ENCODE results near the gene RBBP8NL.

RBBP8NL gene

DNA sequence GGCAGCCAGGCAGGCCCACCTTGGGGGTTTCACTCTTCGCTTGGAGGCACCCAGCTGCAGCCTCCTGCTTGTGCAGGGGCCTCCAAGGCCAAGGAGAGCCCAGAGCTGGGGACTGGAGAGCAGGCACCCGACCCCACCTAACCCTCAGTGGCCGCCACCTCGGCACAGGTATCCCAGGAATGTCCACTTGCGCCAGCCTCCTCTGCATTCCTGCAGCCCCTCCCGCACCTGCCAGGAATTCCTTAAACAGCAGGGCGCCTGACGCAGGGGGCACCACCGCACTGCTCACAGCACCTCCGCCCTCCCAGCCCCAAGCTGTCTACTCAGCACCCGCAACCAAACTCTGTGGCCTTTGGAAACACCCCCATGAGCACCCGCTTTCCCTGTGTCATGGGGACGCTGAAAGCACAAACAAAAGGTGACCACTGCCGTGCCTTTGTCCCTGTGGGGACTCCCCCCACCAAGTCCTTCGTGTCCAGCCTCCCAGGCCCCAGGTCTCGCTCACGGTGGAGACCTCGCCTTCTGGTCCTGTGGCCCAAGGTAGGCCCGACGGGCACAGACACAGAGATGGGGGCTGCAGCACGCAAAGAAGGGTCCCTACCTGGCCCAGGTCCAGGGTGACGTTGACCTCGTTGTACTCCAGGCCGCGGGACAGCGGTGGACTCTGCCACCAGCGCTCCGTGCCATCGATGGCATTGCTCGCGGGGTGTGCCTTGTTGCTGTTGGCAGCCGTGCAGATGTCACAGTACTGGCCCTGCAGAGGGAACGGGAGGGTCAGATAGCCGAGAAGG lies 65.3 kb downstream of the RBBP8NL start:
- TF ChIP-seq RAD21 (IDR thresholded peaks at IDR 0.05; ENCODE audit: low read depth) (no peak; the same call in 1 of the 2 replicates), EP300 (IDR thresholded peaks at IDR 0.05; ENCODE audit: borderline replicate concordance) (peak; percentile 98), YY1 (IDR thresholded peaks at IDR 0.05; ENCODE audit: low read depth) (peak; percentile 78), ZBTB7A (IDR thresholded peaks at IDR 0.05; ENCODE audit: low read depth) (peak; percentile 92; the same call in 1 of the 2 replicates), TCF12 (IDR thresholded peaks at IDR 0.05; ENCODE audit: low read depth) (peak; percentile 99), CREB1 (IDR thresholded peaks at IDR 0.05; ENCODE audit: low read depth) (peak; percentile 28; the same call in 1 of the 2 replicates), TAF1 (IDR thresholded peaks at IDR 0.05; ENCODE audit: low read depth) (0 out of 2 replicates have a peak, but pooled peaks have one; percentile 38), TEAD4 (IDR thresholded peaks at IDR 0.05) (peak; percentile 100), CEBPB (IDR thresholded peaks at IDR 0.05) (peak; percentile 86), NFIC (IDR thresholded peaks at IDR 0.05) (peak; percentile 96), FOXM1 (IDR thresholded peaks at IDR 0.05; ENCODE audit: borderline replicate concordance, low read depth) (peak; percentile 89), EGR1 (IDR thresholded peaks at IDR 0.05) (peak; percentile 59)
- TF ChIP-seq, protein P1, sequence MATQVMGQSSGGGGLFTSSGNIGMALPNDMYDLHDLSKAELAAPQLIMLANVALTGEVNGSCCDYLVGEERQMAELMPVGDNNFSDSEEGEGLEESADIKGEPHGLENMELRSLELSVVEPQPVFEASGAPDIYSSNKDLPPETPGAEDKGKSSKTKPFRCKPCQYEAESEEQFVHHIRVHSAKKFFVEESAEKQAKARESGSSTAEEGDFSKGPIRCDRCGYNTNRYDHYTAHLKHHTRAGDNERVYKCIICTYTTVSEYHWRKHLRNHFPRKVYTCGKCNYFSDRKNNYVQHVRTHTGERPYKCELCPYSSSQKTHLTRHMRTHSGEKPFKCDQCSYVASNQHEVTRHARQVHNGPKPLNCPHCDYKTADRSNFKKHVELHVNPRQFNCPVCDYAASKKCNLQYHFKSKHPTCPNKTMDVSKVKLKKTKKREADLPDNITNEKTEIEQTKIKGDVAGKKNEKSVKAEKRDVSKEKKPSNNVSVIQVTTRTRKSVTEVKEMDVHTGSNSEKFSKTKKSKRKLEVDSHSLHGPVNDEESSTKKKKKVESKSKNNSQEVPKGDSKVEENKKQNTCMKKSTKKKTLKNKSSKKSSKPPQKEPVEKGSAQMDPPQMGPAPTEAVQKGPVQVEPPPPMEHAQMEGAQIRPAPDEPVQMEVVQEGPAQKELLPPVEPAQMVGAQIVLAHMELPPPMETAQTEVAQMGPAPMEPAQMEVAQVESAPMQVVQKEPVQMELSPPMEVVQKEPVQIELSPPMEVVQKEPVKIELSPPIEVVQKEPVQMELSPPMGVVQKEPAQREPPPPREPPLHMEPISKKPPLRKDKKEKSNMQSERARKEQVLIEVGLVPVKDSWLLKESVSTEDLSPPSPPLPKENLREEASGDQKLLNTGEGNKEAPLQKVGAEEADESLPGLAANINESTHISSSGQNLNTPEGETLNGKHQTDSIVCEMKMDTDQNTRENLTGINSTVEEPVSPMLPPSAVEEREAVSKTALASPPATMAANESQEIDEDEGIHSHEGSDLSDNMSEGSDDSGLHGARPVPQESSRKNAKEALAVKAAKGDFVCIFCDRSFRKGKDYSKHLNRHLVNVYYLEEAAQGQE (IDR thresholded peaks at IDR 0.05; ENCODE audit: low read depth) = no peak
- TF ChIP-seq, protein P2, sequence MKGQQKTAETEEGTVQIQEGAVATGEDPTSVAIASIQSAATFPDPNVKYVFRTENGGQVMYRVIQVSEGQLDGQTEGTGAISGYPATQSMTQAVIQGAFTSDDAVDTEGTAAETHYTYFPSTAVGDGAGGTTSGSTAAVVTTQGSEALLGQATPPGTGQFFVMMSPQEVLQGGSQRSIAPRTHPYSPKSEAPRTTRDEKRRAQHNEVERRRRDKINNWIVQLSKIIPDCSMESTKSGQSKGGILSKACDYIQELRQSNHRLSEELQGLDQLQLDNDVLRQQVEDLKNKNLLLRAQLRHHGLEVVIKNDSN (IDR thresholded peaks at IDR 0.05) = 0 out of 2 replicates have a peak, but pooled peaks have one; percentile 24
- TF ChIP-seq, protein P3, sequence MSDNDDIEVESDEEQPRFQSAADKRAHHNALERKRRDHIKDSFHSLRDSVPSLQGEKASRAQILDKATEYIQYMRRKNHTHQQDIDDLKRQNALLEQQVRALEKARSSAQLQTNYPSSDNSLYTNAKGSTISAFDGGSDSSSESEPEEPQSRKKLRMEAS (IDR thresholded peaks at IDR 0.05) = peak; percentile 61

DNA sequence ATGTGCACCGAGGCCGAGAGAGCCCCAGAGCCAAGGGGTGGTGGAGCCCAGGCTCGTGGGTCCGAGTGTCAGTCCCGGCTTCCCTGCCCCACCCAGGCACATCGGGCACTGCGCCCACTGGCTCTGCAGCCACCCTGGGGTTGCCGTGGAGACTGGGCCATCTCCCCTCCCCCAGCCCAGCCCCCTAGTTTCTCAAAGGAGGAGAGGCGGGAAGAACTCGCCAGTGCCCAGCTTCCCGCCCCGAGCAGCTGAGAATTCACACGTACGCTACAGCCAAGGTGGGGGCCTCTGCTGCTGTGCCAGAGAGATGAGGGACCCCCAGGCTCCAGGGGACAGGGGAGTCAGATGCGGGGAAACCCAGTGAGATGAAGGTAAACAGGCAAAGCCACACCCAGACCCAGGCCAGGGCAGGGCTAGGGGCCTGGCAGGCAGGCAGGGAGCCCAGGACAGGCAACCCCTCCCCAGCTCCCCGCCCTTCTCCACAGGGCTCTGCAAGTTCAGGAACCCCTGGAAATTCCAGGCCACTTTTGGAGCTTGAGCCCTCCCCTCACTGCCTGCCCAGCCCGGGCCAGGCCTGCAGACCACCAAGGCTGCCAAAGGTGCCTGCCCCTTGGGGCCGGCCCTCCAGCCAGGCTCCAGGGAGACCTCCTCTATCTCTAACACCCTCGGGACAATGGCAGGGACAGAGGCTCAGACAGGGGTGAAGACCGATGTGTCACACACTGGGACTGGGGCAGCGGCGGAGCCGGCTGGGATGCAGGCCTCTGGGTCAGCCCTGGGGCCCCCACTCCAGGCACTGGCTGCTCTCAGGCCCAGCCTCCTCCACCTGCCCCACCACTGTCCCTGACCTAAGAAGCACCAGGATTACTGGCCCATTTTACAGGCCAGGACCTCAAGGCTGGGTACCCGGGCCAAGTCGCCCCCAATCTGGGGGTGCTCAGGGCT lies 66.2 kb downstream of the RBBP8NL start:
- TF ChIP-seq FOXM1 (IDR thresholded peaks at IDR 0.05; ENCODE audit: borderline replicate concordance, low read depth) = peak; percentile 45; the same call in 1 of the 2 replicates
- TF ChIP-seq RAD21 (IDR thresholded peaks at IDR 0.05; ENCODE audit: low read depth) = no peak; the same call in 1 of the 2 replicates
- TF ChIP-seq ZBTB7A (IDR thresholded peaks at IDR 0.05; ENCODE audit: low read depth) = no peak; the same call in 1 of the 2 replicates
- TF ChIP-seq CREB1 (IDR thresholded peaks at IDR 0.05; ENCODE audit: low read depth) = no peak
- TF ChIP-seq TCF12 (IDR thresholded peaks at IDR 0.05; ENCODE audit: low read depth) = peak; percentile 48
- peak; percentile 72; the same call in 1 of the 2 replicates for TF ChIP-seq TEAD4 (IDR thresholded peaks at IDR 0.05)
- peak; percentile 4 for TF ChIP-seq NFIC (IDR thresholded peaks at IDR 0.05)
- TF ChIP-seq YY1 (IDR thresholded peaks at IDR 0.05; ENCODE audit: low read depth) = no peak
- TF ChIP-seq CEBPB (IDR thresholded peaks at IDR 0.05) = no peak
- TF ChIP-seq, protein P2 (IDR thresholded peaks at IDR 0.05) = no peak
- TF ChIP-seq, protein P3 (IDR thresholded peaks at IDR 0.05) = peak; percentile 38
- TF ChIP-seq TAF1 (IDR thresholded peaks at IDR 0.05; ENCODE audit: low read depth) = no peak
- no peak for TF ChIP-seq EGR1 (IDR thresholded peaks at IDR 0.05)
- TF ChIP-seq, protein P1 (IDR thresholded peaks at IDR 0.05; ENCODE audit: low read depth) = no peak
- peak; percentile 65 for TF ChIP-seq EP300 (IDR thresholded peaks at IDR 0.05; ENCODE audit: borderline replicate concordance)

Data from Ishikawa (cell line).